Measurements from ENCODE around the gene IL20RB. TPM values are rescaled to one million over a fixed set of nuclear protein-coding genes. Genes with fewer than 3 reads are reported as not detected.

IL20RB gene
- total RNA-seq, 3 donors from 2014 or later (not counting 1 experiment from before 2014, with no cell fraction given) = 1.9 to 3.6 (median 2.8) TPM

GRCh38 chr3:137010137-137010536 is 52.4 kb downstream of the IL20RB start:
- DNase-seq (no peak), ATAC-seq (no peak)
- Histone ChIP-seq H3K27me3 (ENCODE audit: control insufficient read depth, insufficient read depth, low read length) (no peaks in the 10 kb centered on the region), H3K4me1 (ENCODE audit: control insufficient read depth, insufficient read depth, low read length) (peaks cover 10% of the 10 kb centered on the region), H3K4me3 (ENCODE audit: low read length) (no peak overlapping the region), H3K36me3 (ENCODE audit: control insufficient read depth, insufficient read depth, low read length) (no peaks in the 10 kb centered on the region), H3K9me3 (ENCODE audit: control insufficient read depth, insufficient read depth, low read length) (no peaks in the 10 kb centered on the region), H3K27ac (ENCODE audit: low read length) (no peak overlapping the region)
- TF ChIP-seq, protein P1, sequence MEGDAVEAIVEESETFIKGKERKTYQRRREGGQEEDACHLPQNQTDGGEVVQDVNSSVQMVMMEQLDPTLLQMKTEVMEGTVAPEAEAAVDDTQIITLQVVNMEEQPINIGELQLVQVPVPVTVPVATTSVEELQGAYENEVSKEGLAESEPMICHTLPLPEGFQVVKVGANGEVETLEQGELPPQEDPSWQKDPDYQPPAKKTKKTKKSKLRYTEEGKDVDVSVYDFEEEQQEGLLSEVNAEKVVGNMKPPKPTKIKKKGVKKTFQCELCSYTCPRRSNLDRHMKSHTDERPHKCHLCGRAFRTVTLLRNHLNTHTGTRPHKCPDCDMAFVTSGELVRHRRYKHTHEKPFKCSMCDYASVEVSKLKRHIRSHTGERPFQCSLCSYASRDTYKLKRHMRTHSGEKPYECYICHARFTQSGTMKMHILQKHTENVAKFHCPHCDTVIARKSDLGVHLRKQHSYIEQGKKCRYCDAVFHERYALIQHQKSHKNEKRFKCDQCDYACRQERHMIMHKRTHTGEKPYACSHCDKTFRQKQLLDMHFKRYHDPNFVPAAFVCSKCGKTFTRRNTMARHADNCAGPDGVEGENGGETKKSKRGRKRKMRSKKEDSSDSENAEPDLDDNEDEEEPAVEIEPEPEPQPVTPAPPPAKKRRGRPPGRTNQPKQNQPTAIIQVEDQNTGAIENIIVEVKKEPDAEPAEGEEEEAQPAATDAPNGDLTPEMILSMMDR (IDR thresholded peaks at IDR 0.05) = no peak
- Mint-ChIP-seq H3K27ac (no peak overlapping the region), H3K27me3 (ENCODE audit: low read depth in 2 of 2) (no peaks in the 10 kb centered on the region), H3K9me3 (no peaks in the 10 kb centered on the region), H3K36me3 (no peaks in the 10 kb centered on the region), H3K4me1 (peaks cover 10% of the 10 kb centered on the region in 2 donors), H3K4me3 (no peak overlapping the region)
- intact Hi-C loops (cut with micrococcal nuclease) = no loop called here
- WGBS (ENCODE audit: insufficient coverage) = 91% methylated on average over 6 of the region's 6 CpGs

DNA sequence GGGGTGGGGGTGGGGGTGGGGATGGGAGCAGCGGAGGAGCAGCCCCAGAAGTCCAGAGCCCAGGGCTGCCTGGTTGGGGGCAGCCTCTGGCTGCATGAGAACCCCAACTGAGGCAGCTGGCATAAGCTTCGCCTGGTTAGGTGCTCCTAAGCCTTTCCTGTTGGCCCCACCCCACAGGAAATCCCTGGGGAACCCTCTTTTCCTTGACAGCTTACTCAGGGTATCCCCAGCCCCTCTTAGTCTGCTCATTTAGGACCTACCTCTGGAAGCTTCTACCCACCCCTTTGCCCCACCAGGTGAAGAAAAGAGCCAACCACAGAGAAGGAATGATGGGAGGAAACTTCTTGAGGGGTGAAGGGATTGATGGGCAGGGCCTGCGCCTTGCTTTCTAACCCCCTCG is 53.4 kb downstream of the IL20RB start:
- intact Hi-C loops (cut with micrococcal nuclease) = no loop called here
- H3K4me1 Mint-ChIP-seq = peaks cover 10% of the 10 kb centered on the region in 2 donors
- no peaks in the 10 kb centered on the region for H3K9me3 Mint-ChIP-seq

GRCh38 chr3:137012097-137012501 is 54.3 kb downstream of the IL20RB start:
- 76% methylated on average over 3 of the region's 3 CpGs for WGBS (ENCODE audit: insufficient coverage)

More for the DNA sequence above, 53.4 kb downstream of the IL20RB start:
- WGBS (ENCODE audit: insufficient coverage) = 80% methylated on average over 4 of the region's 4 CpGs
- TF ChIP-seq, protein P1 (IDR thresholded peaks at IDR 0.05) = no peak
- H3K4me1 ChIP-seq (ENCODE audit: control insufficient read depth, insufficient read depth, low read length) = peaks cover 10% of the 10 kb centered on the region
- no peak overlapping the region for H3K27ac Mint-ChIP-seq
- H3K36me3 ChIP-seq (ENCODE audit: control insufficient read depth, insufficient read depth, low read length) = no peaks in the 10 kb centered on the region
- no peak overlapping the region for H3K27ac ChIP-seq (ENCODE audit: low read length)
- no peak overlapping the region for H3K4me3 Mint-ChIP-seq
- no peak overlapping the region for H3K4me3 ChIP-seq (ENCODE audit: low read length)
- H3K27me3 ChIP-seq (ENCODE audit: control insufficient read depth, insufficient read depth, low read length) = no peaks in the 10 kb centered on the region
- no peaks in the 10 kb centered on the region for H3K9me3 ChIP-seq (ENCODE audit: control insufficient read depth, insufficient read depth, low read length)
- H3K27me3 Mint-ChIP-seq (ENCODE audit: low read depth in 2 of 2) = no peaks in the 10 kb centered on the region
- ATAC-seq (no peak), DNase-seq (no peak)
- no peaks in the 10 kb centered on the region for H3K36me3 Mint-ChIP-seq

More at GRCh38 chr3:137012097-137012501, 54.3 kb downstream of the IL20RB start:
- Mint-ChIP-seq H3K36me3 (no peaks in the 10 kb centered on the region), H3K4me3 (no peak overlapping the region), H3K27me3 (ENCODE audit: low read depth in 2 of 2) (no peaks in the 10 kb centered on the region), H3K4me1 (peaks cover 10% of the 10 kb centered on the region in 2 donors), H3K9me3 (no peaks in the 10 kb centered on the region), H3K27ac (no peak overlapping the region)
- DNase-seq (no peak), ATAC-seq (no peak)
- H3K4me1 ChIP-seq (ENCODE audit: control insufficient read depth, insufficient read depth, low read length) = peaks cover 10% of the 10 kb centered on the region
- TF ChIP-seq, protein P1 (IDR thresholded peaks at IDR 0.05) = no peak
- H3K27me3 ChIP-seq (ENCODE audit: control insufficient read depth, insufficient read depth, low read length) = no peaks in the 10 kb centered on the region
- intact Hi-C loops (cut with micrococcal nuclease) = no loop called here
- H3K9me3 ChIP-seq (ENCODE audit: control insufficient read depth, insufficient read depth, low read length) = no peaks in the 10 kb centered on the region
- H3K4me3 ChIP-seq (ENCODE audit: low read length) = no peak overlapping the region
- H3K27ac ChIP-seq (ENCODE audit: low read length) = no peak overlapping the region
- H3K36me3 ChIP-seq (ENCODE audit: control insufficient read depth, insufficient read depth, low read length) = no peaks in the 10 kb centered on the region

All from natural killer cell (primary cell).